ENCODE data around the gene PPARGC1A. TPM values are rescaled to one million over a fixed set of nuclear protein-coding genes. Genes with fewer than 3 reads are reported as not detected.

Gene PPARGC1A
- total and polyA plus RNA-seq, 2 of the 13 experiments (the other 11 are each of a cell fraction or from before 2014, with no cell fraction given) = 20.7 to 37.3 TPM

- no peak for TF ChIP-seq MXD3 (CRISPR knock-in tag; IDR thresholded peaks at IDR 0.05)
- TF ChIP-seq ZNF430 (CRISPR knock-in tag; IDR thresholded peaks at IDR 0.05) = no peak
- TF ChIP-seq, protein P1, sequence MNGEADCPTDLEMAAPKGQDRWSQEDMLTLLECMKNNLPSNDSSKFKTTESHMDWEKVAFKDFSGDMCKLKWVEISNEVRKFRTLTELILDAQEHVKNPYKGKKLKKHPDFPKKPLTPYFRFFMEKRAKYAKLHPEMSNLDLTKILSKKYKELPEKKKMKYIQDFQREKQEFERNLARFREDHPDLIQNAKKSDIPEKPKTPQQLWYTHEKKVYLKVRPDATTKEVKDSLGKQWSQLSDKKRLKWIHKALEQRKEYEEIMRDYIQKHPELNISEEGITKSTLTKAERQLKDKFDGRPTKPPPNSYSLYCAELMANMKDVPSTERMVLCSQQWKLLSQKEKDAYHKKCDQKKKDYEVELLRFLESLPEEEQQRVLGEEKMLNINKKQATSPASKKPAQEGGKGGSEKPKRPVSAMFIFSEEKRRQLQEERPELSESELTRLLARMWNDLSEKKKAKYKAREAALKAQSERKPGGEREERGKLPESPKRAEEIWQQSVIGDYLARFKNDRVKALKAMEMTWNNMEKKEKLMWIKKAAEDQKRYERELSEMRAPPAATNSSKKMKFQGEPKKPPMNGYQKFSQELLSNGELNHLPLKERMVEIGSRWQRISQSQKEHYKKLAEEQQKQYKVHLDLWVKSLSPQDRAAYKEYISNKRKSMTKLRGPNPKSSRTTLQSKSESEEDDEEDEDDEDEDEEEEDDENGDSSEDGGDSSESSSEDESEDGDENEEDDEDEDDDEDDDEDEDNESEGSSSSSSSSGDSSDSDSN (CRISPR knock-in tag; IDR thresholded peaks at IDR 0.05) = no peak
- TF ChIP-seq HIVEP1 (CRISPR knock-in tag; IDR thresholded peaks at IDR 0.05) = no peak
These were observed 30.4 kb upstream of the PPARGC1A start (continued) for GRCh38 chr4:23920296-23920695.

- Histone ChIP-seq H3K9ac (ENCODE audit: insufficient read depth, low read depth, low read length) (no peak overlapping the region), H3K79me2 (ENCODE audit: insufficient read depth, low read length) (no peaks in the 10 kb centered on the region), H3K36me3 (replicated peaks in 1 of 2; ENCODE audit: control insufficient read depth in 1 of 2, insufficient read depth in 2 of 2, low read length in 2 of 2) (no peaks in the 10 kb centered on the region), H3K4me2 (ENCODE audit: low read depth, low read length) (no peak overlapping the region), H2AFZ (ENCODE audit: low read length) (no peak overlapping the region), H4K20me1 (ENCODE audit: insufficient read depth, low read length) (no peaks in the 10 kb centered on the region), H3K4me3 (replicated peaks in 1 of 3; ENCODE audit: insufficient read depth in 1 of 3, low read depth in 2 of 3, low read length in 3 of 3) (no peak overlapping the region), H3K27ac (ENCODE audit: extremely low read length, insufficient read depth, low read length) (no peak overlapping the region), H3K4me1 (ENCODE audit: insufficient read depth, low read length) (peaks cover 5% of the 10 kb centered on the region), H3K9me3 (ENCODE audit: low read length) (no peaks in the 10 kb centered on the region), H3K27me3 (ENCODE audit: control insufficient read depth in 1 of 2, insufficient read depth in 2 of 2, low read length in 2 of 2) (no peaks in the 10 kb centered on the region; a peak in 1 of 5 replicates)
- intact Hi-C loops (cut with micrococcal nuclease; ENCODE audit: unreplicated experiment) (no loop called here), in situ Hi-C loops (cut with HindIII; ENCODE audit: extremely low pct_ligation_motif_present, low pct_unique_long_range_greater_than_20kb) (no loop called here)
- 2% methylated on average over 2 of the region's 2 CpGs for WGBS (ENCODE audit: low lambda C conversion rate)
- no peak for ATAC-seq
- BruUV-seq (replicated peaks) = no TSS peak
- ChIA-PET CTCF (ENCODE audit: low intra/inter-chr PET ratio, low total read pairs) (no interaction called here), POLR2A (no interaction called here)
- no peak for FAIRE-seq
- DNase-seq (ENCODE audit: low spot score) = no peak
- TF ChIP-seq ZNF572 (CRISPR knock-in tag; IDR thresholded peaks at IDR 0.05) (no peak), RAD51 (IDR thresholded peaks at IDR 0.05; ENCODE audit: borderline replicate concordance) (no peak), ZBTB7B (CRISPR knock-in tag; IDR thresholded peaks at IDR 0.05) (no peak), PLRG1 (conservative IDR thresholded peaks at IDR 0.05) (no peak), ZNF788 (CRISPR knock-in tag; IDR thresholded peaks at IDR 0.05; ENCODE audit: borderline replicate concordance) (no peak), HDAC1 (CRISPR knock-in tag; IDR thresholded peaks at IDR 0.05) (no peak), FUBP1 (CRISPR knock-in tag; IDR thresholded peaks at IDR 0.05; ENCODE audit: borderline replicate concordance) (no peak), MTF2 (CRISPR knock-in tag; IDR thresholded peaks at IDR 0.05; ENCODE audit: borderline replicate concordance) (no peak), SNAI1 (CRISPR knock-in tag; IDR thresholded peaks at IDR 0.05; ENCODE audit: borderline replicate concordance) (no peak), HNF4G (IDR thresholded peaks at IDR 0.05; ENCODE audit: borderline replicate concordance, low read depth, low read length) (no peak), HNF4G (CRISPR knock-in tag; IDR thresholded peaks at IDR 0.05; ENCODE audit: borderline replicate concordance, low read depth) (no peak), ZNF619 (CRISPR knock-in tag; IDR thresholded peaks at IDR 0.05) (no peak)
- TF ChIP-seq, protein P2, sequence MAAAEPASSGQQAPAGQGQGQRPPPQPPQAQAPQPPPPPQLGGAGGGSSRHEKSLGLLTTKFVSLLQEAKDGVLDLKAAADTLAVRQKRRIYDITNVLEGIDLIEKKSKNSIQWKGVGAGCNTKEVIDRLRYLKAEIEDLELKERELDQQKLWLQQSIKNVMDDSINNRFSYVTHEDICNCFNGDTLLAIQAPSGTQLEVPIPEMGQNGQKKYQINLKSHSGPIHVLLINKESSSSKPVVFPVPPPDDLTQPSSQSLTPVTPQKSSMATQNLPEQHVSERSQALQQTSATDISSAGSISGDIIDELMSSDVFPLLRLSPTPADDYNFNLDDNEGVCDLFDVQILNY (CRISPR knock-in tag; conservative IDR thresholded peaks at IDR 0.05) = no peak
- TF ChIP-seq, protein P3, sequence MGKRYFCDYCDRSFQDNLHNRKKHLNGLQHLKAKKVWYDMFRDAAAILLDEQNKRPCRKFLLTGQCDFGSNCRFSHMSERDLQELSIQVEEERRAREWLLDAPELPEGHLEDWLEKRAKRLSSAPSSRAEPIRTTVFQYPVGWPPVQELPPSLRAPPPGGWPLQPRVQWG (CRISPR knock-in tag; IDR thresholded peaks at IDR 0.05; ENCODE audit: borderline replicate concordance, low read depth) = no peak
- TF ChIP-seq, protein P4, sequence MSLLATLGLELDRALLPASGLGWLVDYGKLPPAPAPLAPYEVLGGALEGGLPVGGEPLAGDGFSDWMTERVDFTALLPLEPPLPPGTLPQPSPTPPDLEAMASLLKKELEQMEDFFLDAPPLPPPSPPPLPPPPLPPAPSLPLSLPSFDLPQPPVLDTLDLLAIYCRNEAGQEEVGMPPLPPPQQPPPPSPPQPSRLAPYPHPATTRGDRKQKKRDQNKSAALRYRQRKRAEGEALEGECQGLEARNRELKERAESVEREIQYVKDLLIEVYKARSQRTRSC (CRISPR knock-in tag; IDR thresholded peaks at IDR 0.05; ENCODE audit: low read depth) = no peak
These were observed 26.4 kb upstream of the PPARGC1A start for GRCh38 chr4:23916282-23916681.

All from HepG2 (cell line).